AG04449 (cell line): ENCODE measurements around the gene FCHSD1.

Experiments
- CTCF ChIA-PET: fragments of 350-600 bp; formaldehyde crosslinking; extraction: SDS; loops from one replicate; lab custom pipeline; 2021; ENCODE audit warnings: antibody characterized with exemption; lab: Yijun Ruan, JAX
- POLR2A ChIA-PET: fragments of 400-600, 350-600 bp; formaldehyde crosslinking; extraction: SDS; loops from one replicate; lab custom pipeline; 2020; ENCODE audit warnings: antibody characterized with exemption, inconsistent platforms; lab: Yijun Ruan, JAX
- DNase-seq: peaks from one replicate; pipeline ENCODE4 v3.0.0-alpha.2; 2010; ENCODE audit warnings: low read depth, low spot score
- H3K4me3 ChIP-seq: 2 replicates; pipeline ENCODE4 v1.5.1; 2011; ENCODE audit warnings: low read depth, mild to moderate bottlenecking, control low read depth, low read length
- CTCF ChIP-seq: IDR thresholded peaks from one replicate; pipeline ENCODE4 v1.5.1; 2011; ENCODE audit warnings: mild to moderate bottlenecking, moderate library complexity, low read length, control low read depth, inconsistent platforms; ENCODE audit not compliant: insufficient read depth; ENCODE audit errors: missing control alignments

The FCHSD1 gene

GRCh38 chr5:141651728-141652105 is 499 bp upstream of the FCHSD1 start:
- no peak for DNase-seq
- POLR2A ChIA-PET: interaction anchor here (0.7 to 1.2 kb wide), 3 partner anchors 9 to 59 kb away, joined by 3 read pairs; partner anchors contain the start of genes HDAC3 and RELL2
- TF ChIP-seq CTCF: no peak
- CTCF ChIA-PET: interaction anchor here (1.2 to 2.2 kb wide), 6 partner anchors 9 to 60 kb away, joined by 3 to 15 read pairs (median 8); partner anchors contain the start of gene DIAPH1
- peak overlapping the region; percentile 81 for H3K4me3 ChIP-seq

- no peak for TF ChIP-seq CTCF
- CTCF ChIA-PET: interaction anchor here (1.1 to 4.9 kb wide), 4 partner anchors 13 to 31 kb away, joined by 3 to 33 read pairs (median 7); partner anchors contain the start of genes DIAPH1, HDAC3 and RELL2
- H3K4me3 ChIP-seq: peak overlapping the region; percentile 81
- no peak for DNase-seq
- POLR2A ChIA-PET: no interaction called here
Measured at GRCh38 chr5:141649972-141650371, 1.2 kb downstream of the FCHSD1 start.

GRCh38 chr5:141649056-141649688 is 2.0 kb downstream of the FCHSD1 start:
- POLR2A ChIA-PET: interaction anchor here (0.6 to 1.4 kb wide), 2 partner anchors 12 to 153 kb away, joined by 3 to 4 read pairs; partner anchors contain the start of genes HDAC3 and RELL2
- no peak for TF ChIP-seq CTCF
- no peak overlapping the region for H3K4me3 ChIP-seq
- no peak for DNase-seq
- CTCF ChIA-PET: interaction anchor here (1.1 to 4.9 kb wide), 3 partner anchors 12 to 30 kb away, joined by 3 to 33 read pairs (median 7); partner anchors contain the start of genes DIAPH1, HDAC3 and RELL2

GRCh38 chr5:141647851-141648250 is 3.4 kb downstream of the FCHSD1 start:
- POLR2A ChIA-PET: interaction anchor here (1.4 kb wide), 1 partner anchor 11 kb away, joined by 3 read pairs; the partner anchor contains the start of genes HDAC3 and RELL2
- no peak for DNase-seq
- CTCF ChIA-PET: interaction anchor here (1.7 to 4.9 kb wide), 3 partner anchors 11 to 56 kb away, joined by 4 to 33 read pairs (median 8); partner anchors contain the start of genes DIAPH1, HDAC3 and RELL2
- TF ChIP-seq CTCF: no peak
- H3K4me3 ChIP-seq: no peak overlapping the region

GRCh38 chr5:141647242-141647641 is 4.0 kb downstream of the FCHSD1 start:
- CTCF ChIA-PET: interaction anchor here (0.9 to 4.9 kb wide), 5 partner anchors 10 to 365 kb away, joined by 3 to 33 read pairs (median 4); partner anchors contain the start of genes DIAPH1, GNPDA1, HDAC3 and RELL2
- DNase-seq: no peak
- POLR2A ChIA-PET: no interaction called here

More at GRCh38 chr5:141647242-141647641, 4.0 kb downstream of the FCHSD1 start:
- no peak overlapping the region for H3K4me3 ChIP-seq
- TF ChIP-seq CTCF: no peak
